NCI-H2171 (cell line): ENCODE data around the gene LRTM2.

ENCODE experiments used
- DNase-seq: peaks from one replicate; lab custom pipeline; 2025; lab: John Stamatoyannopoulos, UW

The LRTM2 gene

DNA sequence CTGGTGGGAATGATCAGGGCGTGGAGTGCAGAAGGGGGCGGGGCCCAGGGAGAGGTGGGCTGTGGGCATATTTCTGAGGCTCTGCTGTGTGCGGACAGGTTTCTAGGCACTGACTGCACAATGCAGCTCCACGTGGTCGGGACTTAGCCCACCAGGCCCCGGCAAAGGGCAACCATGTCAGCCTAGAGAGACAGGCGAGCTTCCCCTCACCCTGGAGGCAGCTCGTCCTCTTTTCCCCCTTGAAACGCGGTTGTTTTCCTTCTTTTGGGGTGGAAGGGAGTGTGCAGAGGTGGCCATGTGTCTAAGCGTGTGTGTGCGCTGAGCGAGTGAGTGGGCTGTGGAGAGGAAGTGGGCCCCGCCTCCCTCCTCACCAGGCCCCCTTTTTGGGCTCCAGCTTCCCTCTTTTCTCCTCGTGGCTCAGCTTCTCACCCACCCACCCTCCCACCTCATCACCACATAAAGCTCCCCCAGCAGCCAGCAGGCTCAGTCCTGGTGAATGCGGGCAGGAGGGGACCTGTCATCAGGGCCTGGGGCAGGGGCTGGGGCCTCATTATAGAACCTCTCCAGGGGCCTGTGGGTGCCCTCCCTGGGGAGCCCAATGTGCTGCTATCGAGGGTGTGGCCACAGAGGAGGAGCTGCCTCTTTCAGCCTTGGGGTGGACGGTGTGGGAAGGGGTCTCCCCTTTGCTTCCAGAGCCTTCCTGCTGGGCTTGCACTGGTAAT is 22.0 kb downstream of the LRTM2 start:
- DNase-seq, result no peak

DNA sequence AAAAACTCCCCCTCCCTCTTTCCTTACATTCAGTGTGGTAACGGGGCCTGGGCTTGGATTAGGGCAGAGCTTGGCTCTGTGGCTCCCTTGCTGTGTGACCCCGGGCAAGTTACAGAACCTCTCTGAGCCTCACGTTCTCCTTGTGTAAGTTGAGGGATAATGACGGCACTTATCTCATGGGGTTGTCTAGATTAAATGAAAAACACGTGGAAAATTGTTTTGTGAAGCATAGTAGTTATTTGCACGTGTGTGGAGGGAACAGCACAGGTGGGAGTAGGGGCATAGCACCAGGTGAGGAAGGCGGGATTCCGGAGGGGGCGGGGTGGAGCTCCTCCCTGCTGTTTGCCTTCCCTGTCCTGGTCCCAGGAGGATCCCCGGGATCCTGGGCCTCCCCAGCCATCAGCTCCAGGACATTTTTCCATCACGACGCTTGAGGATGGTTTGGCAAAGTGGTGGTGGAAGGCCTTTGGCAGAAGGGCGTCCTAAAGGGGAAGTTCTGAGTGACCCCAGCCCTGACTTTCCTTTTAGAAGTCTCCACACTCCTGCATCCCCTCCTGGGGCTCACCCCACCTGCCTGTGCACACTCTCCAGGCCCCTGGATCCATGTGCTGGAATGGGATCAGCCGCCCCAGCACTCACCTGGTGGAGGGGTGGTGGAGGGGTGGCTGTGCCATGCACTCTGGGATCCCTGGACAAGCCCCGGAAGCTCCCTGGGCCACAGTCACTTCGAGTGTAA is 22.7 kb downstream of the LRTM2 start:
- DNase-seq, result peak; percentile 56

DNA sequence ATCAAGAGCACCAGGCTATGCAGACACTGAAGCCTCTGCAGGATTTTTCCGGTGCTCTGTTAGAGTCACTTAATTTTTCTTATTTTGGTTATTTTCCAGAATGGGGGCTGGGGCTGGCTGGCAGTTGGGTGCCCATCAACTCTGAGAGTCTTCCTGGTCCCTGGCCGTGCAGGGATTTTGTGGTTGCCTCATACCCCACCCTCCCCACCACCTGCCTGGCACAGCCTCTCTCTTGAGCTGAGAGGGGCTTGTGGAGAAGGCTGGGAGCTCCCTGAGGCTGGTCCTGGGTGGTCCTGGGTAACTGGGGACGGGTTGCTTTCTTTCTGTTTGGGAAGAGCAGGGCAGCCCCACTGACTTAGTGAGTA is 23.3 kb downstream of the LRTM2 start:
- DNase-seq, result no peak

GRCh38 chr12:1844223-1844622 is 23.9 kb downstream of the LRTM2 start:
- no peak for DNase-seq

GRCh38 chr12:1844661-1845409 is 24.5 kb downstream of the LRTM2 start:
- DNase-seq, result no peak

DNA sequence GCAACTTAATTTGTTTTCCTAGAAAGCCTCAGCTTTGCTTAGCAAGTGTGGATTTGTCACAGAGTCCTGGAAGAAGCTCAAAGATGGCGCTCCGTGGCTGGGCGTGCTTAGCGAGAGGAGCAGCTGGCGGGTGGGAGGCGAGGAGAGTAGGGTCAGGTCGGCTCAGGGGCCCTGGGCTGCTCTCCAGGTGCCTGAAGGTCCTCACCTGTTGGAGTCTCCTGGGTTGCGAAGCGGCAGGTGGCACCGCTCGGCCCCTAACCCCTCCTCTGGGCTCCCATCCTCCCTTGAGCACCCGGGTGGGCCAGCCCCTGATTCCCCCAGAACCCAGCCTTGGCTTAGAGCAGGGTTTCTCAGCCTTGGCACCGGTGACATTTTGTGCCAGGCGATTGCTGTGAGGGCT is 25.1 kb downstream of the LRTM2 start:
- no peak for DNase-seq

GRCh38 chr12:1845886-1846285 is 25.5 kb downstream of the LRTM2 start:
- DNase-seq, result no peak

DNA sequence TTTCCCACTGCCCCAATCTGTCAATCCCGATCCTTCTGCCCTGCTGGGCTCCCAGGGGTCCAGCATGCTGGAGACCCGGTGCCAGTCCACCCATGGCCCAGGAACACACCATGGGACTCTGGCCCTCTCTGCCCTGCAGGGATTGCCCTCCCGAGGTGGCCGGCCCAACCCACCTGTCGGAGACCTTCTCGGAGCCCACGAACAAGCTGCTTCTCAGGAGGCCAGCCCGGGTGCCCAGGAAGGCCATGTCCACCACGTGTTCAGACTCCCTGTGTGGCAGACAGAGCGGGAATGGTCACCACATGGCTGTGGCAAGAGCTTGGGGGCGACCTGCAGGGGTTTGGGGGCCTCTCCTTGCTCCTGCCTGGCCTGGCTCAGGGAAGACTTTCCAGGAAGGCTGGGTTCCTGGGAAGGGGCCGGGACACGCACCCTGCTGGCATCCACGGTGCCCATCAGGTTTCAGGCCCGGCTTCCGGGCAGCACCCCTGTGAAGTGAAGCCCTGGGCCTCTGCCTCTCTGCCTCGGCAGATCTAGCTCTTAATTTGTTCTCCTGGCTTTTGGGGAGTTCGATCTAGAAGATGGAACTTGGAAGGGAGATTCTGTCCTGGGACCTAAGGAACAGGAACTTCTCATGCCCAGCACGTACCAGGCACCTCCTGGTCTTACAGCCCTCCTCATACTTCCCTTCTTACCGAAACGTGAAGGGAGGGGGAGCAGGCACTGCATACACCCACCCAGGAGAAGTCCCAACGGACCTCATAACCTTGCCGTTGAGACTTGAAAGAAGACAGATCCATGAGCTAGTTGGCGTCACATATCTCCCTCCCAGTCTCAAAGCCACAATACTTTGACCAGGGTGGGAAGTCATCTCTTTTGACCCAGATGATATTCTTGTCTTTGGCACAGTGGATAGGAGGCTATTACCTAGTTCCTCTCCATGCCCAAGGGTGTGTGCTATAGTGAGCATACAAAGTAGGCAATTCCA is 26.3 kb downstream of the LRTM2 start:
- no peak for DNase-seq

GRCh38 chr12:1847411-1847810 is 27.0 kb downstream of the LRTM2 start:
- DNase-seq, result no peak

DNA sequence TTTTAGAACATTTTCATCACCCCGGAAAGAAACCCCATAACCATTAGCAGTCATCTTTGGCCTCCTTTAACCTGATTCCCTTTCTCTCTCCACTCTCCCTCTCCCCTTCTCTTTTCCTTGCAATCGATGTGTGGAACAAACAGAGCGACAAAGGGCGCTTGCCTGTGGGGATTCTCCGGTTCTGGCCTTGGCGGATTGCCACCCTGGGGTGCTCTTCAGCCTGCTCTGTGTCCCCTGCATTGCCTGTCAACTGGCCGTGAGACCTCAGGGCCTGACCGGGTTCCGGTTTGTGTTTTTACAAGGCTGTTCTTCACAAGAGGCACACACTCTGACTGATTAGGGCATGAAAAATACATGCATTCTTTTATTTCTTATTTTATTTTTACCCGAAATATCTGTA is 27.8 kb downstream of the LRTM2 start:
- DNase-seq, result no peak

DNA sequence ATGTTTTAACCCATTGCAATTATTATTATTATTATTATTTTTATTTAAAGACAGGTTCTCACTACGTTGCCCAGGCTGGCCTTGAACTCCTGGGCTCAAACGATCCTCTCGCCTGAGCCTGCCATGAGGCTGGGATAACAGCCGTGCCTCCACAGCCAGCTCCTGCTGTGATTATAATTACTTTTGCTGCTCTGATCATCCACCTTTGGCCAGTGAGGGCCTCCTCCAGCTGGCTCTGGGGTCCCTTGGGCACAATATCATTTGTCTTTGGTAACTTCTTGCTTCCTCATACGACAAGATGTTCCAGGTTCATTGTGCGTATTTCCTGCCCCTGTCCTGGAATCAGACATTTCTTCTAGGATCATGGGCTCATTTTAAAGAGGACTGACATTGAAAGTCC is 28.4 kb downstream of the LRTM2 start:
- DNase-seq, result peak; percentile 89

DNA sequence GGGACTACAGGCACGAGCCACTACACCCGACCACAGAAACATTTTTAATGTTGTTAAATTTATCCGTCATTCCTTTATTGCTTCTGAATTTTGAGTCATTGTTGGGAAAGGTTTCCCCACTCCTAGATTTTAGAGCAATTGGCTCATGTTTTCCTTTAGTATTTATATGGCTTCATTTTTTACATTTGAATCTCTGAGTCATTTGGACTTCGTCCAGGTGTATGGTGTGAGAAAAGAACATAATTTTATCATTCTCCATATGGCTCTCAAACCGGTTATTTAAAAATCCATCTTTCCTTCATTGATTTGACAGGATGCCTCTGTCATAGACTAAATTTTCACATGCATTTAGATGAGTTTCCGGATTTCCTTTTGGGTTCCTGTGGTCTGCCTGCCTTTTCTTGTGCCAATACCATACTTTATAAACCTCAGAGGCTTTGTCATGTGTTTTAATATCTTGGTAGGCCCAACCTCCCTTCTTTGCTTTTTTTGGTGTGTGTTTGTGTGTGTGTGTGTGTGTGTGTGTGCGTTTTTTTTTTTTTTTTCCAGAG is 30.9 kb downstream of the LRTM2 start:
- DNase-seq, result peak; percentile 32

- DNase-seq, result no peak
Measured at GRCh38 chr12:1852076-1852475, 31.7 kb downstream of the LRTM2 start.

GRCh38 chr12:1853716-1854115 is 33.4 kb downstream of the LRTM2 start:
- DNase-seq, result no peak

- DNase-seq, result peak; percentile 69
Measured at GRCh38 chr12:1855241-1855640, 34.9 kb downstream of the LRTM2 start.

GRCh38 chr12:1857086-1857485 is 36.7 kb downstream of the LRTM2 start:
- no peak for DNase-seq

- DNase-seq, result no peak
Measured at GRCh38 chr12:1857821-1858220, 37.5 kb downstream of the LRTM2 start.

DNA sequence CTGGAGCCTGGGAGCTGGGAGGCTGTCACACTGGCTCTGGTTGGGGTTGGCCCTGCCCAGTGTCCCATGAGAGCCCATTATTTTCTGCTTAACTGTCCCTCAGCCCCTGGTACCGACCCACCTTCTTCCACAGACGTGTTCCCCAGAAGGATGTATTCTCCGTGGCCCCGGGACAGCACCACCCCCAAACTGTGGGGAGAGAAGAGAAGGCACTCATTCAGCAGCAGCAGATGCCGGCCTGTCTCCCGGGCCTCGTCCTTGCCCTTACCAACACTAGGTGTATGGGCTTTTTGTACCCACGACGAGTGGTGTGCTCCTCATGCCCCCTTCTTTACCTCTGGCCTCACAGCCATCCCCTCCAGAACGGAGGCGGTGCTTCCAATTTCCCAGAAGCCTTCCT is 38.1 kb downstream of the LRTM2 start:
- DNase-seq, result no peak

DNA sequence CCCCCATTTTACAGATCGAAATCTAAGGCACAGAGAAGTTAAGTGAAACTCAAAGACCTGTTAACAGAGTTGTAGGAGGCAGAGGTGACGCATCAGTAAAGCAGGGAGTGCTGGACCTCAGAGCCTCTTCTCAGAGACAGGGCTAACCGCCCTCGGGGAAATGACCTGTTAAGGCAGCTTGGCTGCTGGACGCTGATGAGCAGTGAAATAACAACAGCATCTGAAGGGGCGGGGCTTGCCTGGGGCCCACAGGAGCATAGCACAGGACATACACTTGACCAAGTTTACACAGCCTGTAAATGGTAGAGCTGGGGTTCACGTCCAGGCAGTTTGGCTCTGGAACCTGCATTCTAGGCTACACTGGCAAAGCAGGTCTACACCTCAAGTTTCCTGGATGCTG is 39.3 kb downstream of the LRTM2 start:
- no peak for DNase-seq

- DNase-seq, result peak; percentile 65
Measured at GRCh38 chr12:1862973-1863372, 42.6 kb downstream of the LRTM2 start.

DNA sequence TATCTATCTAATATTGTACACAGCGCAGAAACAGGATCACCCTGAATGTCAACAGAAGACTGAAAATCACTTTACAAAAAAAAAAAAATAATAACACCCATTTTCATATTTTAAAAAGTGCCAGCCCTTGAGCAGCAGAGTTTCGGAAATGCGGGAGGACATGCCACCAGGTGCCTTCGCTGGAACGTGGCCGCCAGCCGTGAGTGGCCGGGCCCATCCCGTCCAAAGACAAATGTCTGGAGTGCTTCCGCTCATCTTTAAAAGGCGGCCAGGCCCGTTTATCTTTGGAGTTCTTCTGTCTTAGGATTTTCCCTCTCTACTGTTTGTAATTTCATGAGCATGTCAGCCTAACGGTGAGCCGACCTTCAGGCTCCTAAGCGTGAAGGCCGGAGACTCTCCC is 43.5 kb downstream of the LRTM2 start:
- no peak for DNase-seq

DNA sequence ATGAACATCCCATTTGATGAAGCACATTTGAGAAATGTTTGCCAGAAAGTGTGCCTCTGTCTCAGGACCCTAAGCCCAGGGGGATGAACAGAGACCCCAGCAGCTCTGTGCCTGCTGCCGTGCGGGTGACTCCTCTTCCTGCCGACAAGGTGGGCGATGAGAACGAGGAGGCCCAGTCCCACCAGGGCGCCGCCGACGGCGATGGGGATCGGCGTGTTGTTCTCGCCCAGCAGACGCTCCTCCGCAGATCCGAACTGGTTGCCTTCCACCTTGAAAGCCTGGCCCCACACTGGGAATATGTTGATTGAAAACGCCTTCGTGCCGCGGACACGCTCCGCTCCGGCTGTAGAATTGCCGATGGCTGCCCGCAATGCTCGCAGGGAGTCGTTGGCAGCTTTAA is 44.1 kb downstream of the LRTM2 start:
- DNase-seq, result no peak
